GM12874 (cell line): ENCODE results near the gene CHRNB4.

Experiments
- TF ChIP-seq, protein P1 (sequence below): IDR thresholded peaks from 2 replicates; pipeline ENCODE4 v1.5.1; 2011; ENCODE audit warnings: low read depth, mild to moderate bottlenecking, control low read depth, low read length, moderate library complexity; ENCODE audit not compliant: insufficient read depth

CHRNB4 gene

DNA sequence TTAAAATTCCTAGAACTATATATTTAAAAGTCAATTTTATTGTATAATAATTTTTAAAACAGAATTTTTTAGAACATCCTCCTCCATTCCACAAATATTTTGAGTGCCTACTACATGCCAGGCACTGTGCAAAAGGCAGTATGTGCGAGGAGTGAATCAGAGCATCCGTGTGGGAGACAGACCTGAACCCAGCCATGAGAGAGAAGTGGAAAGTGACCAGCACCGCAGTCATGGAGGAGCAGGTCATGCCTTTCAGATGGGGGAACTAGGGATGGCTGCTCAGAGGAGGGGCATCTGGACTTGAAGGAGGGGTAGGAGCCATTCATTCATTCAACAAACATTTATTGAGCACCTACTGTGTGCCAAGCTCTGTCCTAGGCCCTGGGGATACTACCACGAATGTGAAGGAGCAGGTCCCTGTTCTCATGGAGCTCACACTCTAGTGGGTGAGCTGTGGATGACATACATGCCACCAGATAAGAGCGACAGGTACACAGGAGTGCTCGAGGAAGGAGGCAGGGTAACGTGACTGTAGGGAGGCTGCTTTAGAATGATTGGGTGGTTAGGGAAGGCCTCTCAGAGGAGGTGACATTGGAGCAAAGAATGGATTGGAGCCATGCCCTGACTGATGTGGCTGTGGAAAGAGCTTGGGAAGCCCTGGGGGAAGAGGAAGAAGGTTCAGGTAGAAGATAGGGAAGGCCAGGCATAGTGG is 17.1 kb downstream of the CHRNB4 start:
- TF ChIP-seq, protein P1, sequence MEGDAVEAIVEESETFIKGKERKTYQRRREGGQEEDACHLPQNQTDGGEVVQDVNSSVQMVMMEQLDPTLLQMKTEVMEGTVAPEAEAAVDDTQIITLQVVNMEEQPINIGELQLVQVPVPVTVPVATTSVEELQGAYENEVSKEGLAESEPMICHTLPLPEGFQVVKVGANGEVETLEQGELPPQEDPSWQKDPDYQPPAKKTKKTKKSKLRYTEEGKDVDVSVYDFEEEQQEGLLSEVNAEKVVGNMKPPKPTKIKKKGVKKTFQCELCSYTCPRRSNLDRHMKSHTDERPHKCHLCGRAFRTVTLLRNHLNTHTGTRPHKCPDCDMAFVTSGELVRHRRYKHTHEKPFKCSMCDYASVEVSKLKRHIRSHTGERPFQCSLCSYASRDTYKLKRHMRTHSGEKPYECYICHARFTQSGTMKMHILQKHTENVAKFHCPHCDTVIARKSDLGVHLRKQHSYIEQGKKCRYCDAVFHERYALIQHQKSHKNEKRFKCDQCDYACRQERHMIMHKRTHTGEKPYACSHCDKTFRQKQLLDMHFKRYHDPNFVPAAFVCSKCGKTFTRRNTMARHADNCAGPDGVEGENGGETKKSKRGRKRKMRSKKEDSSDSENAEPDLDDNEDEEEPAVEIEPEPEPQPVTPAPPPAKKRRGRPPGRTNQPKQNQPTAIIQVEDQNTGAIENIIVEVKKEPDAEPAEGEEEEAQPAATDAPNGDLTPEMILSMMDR: no peak

DNA sequence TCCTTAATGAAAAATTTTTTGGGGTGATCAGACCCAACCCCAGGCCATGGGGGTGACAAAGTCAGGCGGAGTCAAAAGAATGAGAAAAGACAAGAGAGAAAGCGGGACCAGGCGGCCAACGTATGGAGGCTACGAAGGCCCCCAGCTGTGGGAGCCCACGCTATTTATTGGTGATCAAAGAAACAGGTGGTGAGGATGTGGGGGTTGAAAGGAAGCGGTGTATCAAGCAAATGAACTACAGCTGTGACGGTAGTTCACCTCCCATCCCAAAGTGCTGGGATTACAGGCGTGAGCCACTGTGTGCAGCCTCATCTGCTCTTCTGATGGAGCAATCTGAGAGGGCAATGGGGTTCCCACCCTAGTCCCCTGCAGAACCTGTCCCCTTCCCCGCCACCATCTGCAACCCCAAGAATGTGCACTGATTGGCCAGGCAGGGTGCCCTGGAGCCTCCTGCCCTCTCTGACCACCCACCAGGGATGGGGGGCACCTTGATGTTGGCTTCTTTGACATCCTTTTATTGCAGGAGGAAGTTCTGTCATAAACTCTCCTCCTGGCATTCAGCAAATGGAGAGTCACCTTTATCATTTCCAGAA is 19.1 kb downstream of the CHRNB4 start:
- TF ChIP-seq, protein P1: no peak

- TF ChIP-seq, protein P1: no peak
Measured at GRCh38 chr15:78620527-78621421, 20.2 kb downstream of the CHRNB4 start, which contains the start of gene CHRNA3. Gene CHRNA3 (minus strand): TSS chr15:78620996. CDS start chr15:78620794, 202 bp downstream.

DNA sequence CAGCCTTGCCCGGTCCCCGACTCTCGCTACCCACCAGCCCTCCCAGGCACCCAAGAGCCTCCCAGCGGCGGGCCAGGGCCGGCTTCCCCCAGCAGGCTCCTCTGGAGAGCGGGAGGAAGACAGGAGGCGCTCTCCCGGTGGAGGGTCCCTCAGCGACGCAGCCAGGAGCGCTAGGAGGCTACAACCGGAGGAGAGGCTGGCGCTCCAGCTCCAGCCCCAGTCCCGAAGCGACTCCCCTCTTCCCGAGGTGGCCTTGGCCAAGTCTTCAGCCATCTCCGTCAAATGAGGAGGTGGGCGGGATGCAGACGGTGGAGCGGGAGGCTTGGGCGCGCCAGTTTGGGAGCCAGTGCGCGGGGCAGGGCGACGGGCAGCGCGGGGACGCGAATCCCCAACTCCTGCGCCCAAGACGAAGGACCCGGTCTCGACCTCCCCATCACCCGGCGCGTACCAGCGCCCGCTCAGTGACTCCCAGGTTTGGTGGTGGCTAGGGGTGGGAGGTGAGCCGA is 20.9 kb downstream of the CHRNB4 start:
- TF ChIP-seq, protein P1: no peak

GRCh38 chr15:78619022-78619950 is 21.7 kb downstream of the CHRNB4 start:
- TF ChIP-seq, protein P1: no peak

GRCh38 chr15:78618490-78618934 is 22.5 kb downstream of the CHRNB4 start:
- TF ChIP-seq, protein P1: peak; percentile 71
